ENCODE data around the gene VSTM4. TPM values are rescaled to one million over a fixed set of nuclear protein-coding genes. Genes with fewer than 3 reads are reported as not detected.

Gene VSTM4, protein sequence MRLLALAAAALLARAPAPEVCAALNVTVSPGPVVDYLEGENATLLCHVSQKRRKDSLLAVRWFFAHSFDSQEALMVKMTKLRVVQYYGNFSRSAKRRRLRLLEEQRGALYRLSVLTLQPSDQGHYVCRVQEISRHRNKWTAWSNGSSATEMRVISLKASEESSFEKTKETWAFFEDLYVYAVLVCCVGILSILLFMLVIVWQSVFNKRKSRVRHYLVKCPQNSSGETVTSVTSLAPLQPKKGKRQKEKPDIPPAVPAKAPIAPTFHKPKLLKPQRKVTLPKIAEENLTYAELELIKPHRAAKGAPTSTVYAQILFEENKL
- total RNA-seq = 10 to 100 TPM; 17.3 to 68.9 (median 42.9) TPM
- 10 to 100 TPM; 28.3 to 57.1 TPM for polyA plus RNA-seq
- long read RNA-seq, donor 1, full-length matches to known transcripts = 37 of 122 reads
- long read RNA-seq, donor 1, partial matches to known transcripts = 9 of 122 reads
- long read RNA-seq, donor 1, other reads (novel, unspliced or antisense) = 76 of 122 reads
- long read RNA-seq, donor 2, full-length matches to known transcripts = 4 of 4 reads
- long read RNA-seq, donor 2, partial matches to known transcripts = 0 of 4 reads
- long read RNA-seq, donor 2, other reads (novel, unspliced or antisense) = 0 of 4 reads
- long read RNA-seq, donor 3, full-length matches to known transcripts = 68 of 168 reads
- long read RNA-seq, donor 3, partial matches to known transcripts = 16 of 168 reads
- long read RNA-seq, donor 3, other reads (novel, unspliced or antisense) = 84 of 168 reads

GRCh38 chr10:49115015-49115795 is at the start of gene VSTM4:
VSTM4 (minus strand) TSS chr10:49115522; CDS start chr10:49115485, 37 bp downstream.
- H3K9me3 ChIP-seq = no peaks in the 10 kb centered on the region
- WGBS, 3 donors = 0 to 2% (median 1%) methylated on average over 12 to 94 of the region's 95 CpGs
- TF ChIP-seq, protein P1, sequence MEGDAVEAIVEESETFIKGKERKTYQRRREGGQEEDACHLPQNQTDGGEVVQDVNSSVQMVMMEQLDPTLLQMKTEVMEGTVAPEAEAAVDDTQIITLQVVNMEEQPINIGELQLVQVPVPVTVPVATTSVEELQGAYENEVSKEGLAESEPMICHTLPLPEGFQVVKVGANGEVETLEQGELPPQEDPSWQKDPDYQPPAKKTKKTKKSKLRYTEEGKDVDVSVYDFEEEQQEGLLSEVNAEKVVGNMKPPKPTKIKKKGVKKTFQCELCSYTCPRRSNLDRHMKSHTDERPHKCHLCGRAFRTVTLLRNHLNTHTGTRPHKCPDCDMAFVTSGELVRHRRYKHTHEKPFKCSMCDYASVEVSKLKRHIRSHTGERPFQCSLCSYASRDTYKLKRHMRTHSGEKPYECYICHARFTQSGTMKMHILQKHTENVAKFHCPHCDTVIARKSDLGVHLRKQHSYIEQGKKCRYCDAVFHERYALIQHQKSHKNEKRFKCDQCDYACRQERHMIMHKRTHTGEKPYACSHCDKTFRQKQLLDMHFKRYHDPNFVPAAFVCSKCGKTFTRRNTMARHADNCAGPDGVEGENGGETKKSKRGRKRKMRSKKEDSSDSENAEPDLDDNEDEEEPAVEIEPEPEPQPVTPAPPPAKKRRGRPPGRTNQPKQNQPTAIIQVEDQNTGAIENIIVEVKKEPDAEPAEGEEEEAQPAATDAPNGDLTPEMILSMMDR (IDR thresholded peaks at IDR 0.05) = peak in 1 of 3 donors; percentile 15
- no peak for TF ChIP-seq POLR2A (IDR thresholded peaks at IDR 0.05)
- H3K4me3 ChIP-seq = peak within 1 kb of the TSS; percentile 66
- H3K36me3 ChIP-seq = no peaks in the 10 kb centered on the region
- no peaks in the 10 kb centered on the region for H3K27me3 ChIP-seq
- H3K27ac ChIP-seq = peak within 1 kb of the TSS; percentile 89 to 90
- peak; percentile 56 to 81 (median 74) for DNase-seq
- intact Hi-C loops (cut with DNase I) = loop anchor here in 2 of 4 donors (5.0 to 10.0 kb wide), 2 partner anchors 33 to 100 kb away; no protein-coding TSS in a partner anchor
- H3K4me1 ChIP-seq (ENCODE audit: insufficient read depth) = peaks cover 27% of the 10 kb centered on the region

DNA sequence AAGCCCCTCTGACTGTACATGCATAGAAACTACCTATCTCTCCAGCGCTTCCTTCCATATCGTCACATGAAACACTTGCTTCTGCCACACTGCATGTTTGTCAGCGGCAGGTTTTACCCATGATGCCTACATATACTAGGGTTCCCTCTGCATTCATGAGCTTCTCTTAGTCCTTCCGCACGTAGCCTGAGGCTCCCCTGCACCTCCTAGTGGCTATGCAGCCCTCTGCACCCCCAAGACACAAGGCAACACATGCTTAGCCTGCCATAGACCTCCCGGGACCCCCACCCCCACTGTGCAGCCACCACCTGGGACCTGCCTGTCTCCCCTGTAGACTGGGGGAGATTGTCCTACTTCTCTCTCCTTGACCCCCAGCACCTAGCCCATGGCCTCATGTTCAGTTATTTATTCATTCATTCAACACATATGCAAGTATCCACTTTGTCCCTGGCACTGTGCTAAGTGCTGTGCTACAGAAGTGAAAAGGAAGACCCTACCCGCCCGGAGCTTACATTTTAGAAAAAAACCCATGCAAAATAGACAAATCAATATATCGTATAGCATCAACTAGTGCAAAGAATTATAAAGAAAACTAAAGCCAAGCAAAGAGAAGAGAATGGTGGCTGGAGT is 49.4 kb upstream of the VSTM4 start:
- DNase-seq = peak in 4 of 5 donors; percentile 35 to 55 (median 42)
- no peak overlapping the region for H3K27ac ChIP-seq
- no peak overlapping the region for H3K4me3 ChIP-seq
- intact Hi-C loops (cut with DNase I) = loop anchor here in 2 of 4 donors (5.0 kb wide), 1 partner anchor 182 kb away; no protein-coding TSS in a partner anchor
- H3K27me3 ChIP-seq = no peaks in the 10 kb centered on the region
- 63 to 66% (median 65%) methylated on average over 9 of the region's 9 CpGs for WGBS, 3 donors
- H3K36me3 ChIP-seq = no peaks in the 10 kb centered on the region
- TF ChIP-seq, protein P1 (IDR thresholded peaks at IDR 0.05) = peak in 2 of 3 donors; percentile 34 to 45
- no peak for TF ChIP-seq POLR2A (IDR thresholded peaks at IDR 0.05)
- H3K4me1 ChIP-seq (ENCODE audit: insufficient read depth) = no peaks in the 10 kb centered on the region
- no peaks in the 10 kb centered on the region for H3K9me3 ChIP-seq

DNA sequence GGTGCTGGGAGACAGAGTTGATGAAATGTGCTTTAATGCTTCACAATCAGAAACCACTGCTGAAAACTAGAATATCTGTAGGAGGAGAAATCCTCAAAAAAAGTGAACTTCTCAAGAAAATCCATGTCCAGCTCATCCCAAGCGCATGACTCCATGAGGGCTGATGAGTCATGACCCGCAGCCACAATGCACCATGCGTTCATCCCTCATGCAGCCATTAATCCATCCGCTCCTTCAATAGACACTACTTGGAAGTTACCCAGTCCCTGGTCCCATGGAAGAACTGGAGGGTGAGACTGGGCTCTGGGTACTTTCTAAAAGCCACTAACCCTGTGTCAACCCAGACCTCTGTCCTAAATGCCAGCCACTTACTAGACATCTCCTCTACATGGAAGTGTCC is 48.4 kb upstream of the VSTM4 start:
- Histone ChIP-seq H3K4me1 (ENCODE audit: insufficient read depth) (no peaks in the 10 kb centered on the region), H3K27me3 (no peaks in the 10 kb centered on the region), H3K4me3 (no peak overlapping the region), H3K36me3 (no peaks in the 10 kb centered on the region), H3K27ac (no peak overlapping the region), H3K9me3 (no peaks in the 10 kb centered on the region)
- TF ChIP-seq, protein P1 (IDR thresholded peaks at IDR 0.05) = no peak
- TF ChIP-seq EP300 (IDR thresholded peaks at IDR 0.05) (no peak), POLR2A (IDR thresholded peaks at IDR 0.05) (no peak)
- WGBS, 3 donors = 88 to 95% (median 94%) methylated on average over 4 of the region's 4 CpGs
- no peak for DNase-seq
- intact Hi-C loops (cut with DNase I) = loop anchor here in 2 of 4 donors (5.0 kb wide), 1 partner anchor 181 kb away; no protein-coding TSS in a partner anchor

Data from ovary (tissue), 10 donors.